Measurements from ENCODE around the gene NCBP3. TPM values are rescaled to one million over a fixed set of nuclear protein-coding genes. Genes with fewer than 3 reads are reported as not detected.

NCBP3 gene
- total and polyA plus RNA-seq, 2 of the 8 experiments (the other 6 are each of a cell fraction or from before 2014, with no cell fraction given), result 19.6 to 46.1 TPM

- H4K91ac ChIP-seq (replicated peaks; ENCODE audit: insufficient read length, low read length), result peak overlapping the region; percentile 97
- no peak overlapping the region for H3K27ac ChIP-seq (ENCODE audit: low read depth, low read length)
- H4K5ac ChIP-seq (ENCODE audit: insufficient read length, low read depth, low read length), result no peak overlapping the region
- H3K4me3 ChIP-seq (ENCODE audit: extremely low read depth in 1 of 4, insufficient read depth in 2 of 4, low read depth in 3 of 4, low read length in 4 of 4), result no peak overlapping the region
- H3K56ac ChIP-seq (replicated peaks; ENCODE audit: insufficient read length, low read depth, low read length), result no peak overlapping the region
- peak in 1 of 2 experiments; percentile 70 for DNase-seq (ENCODE audit: low read depth in 1 of 2, low spot score in 2 of 2)
- peaks cover 3 to 8% of the 10 kb centered on the region in 2 experiments for H4K20me1 ChIP-seq (replicated peaks in 1 of 2; ENCODE audit: control insufficient read depth in 1 of 2, insufficient read depth in 2 of 2, low read length in 2 of 2)
- peak overlapping the region in 1 of 2 experiments; percentile 38; a peak in 2 of 4 replicates for H3K4me2 ChIP-seq (ENCODE audit: insufficient read depth in 1 of 2, low read depth in 2 of 2, low read length in 2 of 2)
- H3K4me1 ChIP-seq (replicated peaks in 1 of 4; ENCODE audit: control insufficient read depth in 3 of 4, insufficient read depth in 4 of 4, low read length in 3 of 4), result peaks cover 4 to 29% (median 19%) of the 10 kb centered on the region in 4 experiments
- no peak overlapping the region for H2BK120ac ChIP-seq (replicated peaks; ENCODE audit: low read depth, low read length)
- peak overlapping the region in 1 of 4 experiments; percentile 38; a peak in 2 of 7 replicates for H3K9ac ChIP-seq (replicated peaks in 1 of 4; ENCODE audit: extremely low read depth in 1 of 4, low read depth in 3 of 4, low read length in 3 of 4)
- no peak for FAIRE-seq
- H3K9me3 ChIP-seq (ENCODE audit: insufficient read depth in 2 of 2, low read depth in 1 of 2, low read length in 1 of 2), result no peaks in the 10 kb centered on the region
- ChIA-PET POLR2A (ENCODE audit: partially characterized antibody) (no interaction called here), CTCF (ENCODE audit: partially characterized antibody) (interaction anchor here (0.8 to 3.6 kb wide), 4 partner anchors 8 to 129 kb away, joined by 3 to 16 read pairs (median 6); no protein-coding TSS in a partner anchor)
- H3K79me1 ChIP-seq (ENCODE audit: low read depth, low read length), result peaks cover 4% of the 10 kb centered on the region; the same call in 1 of the 2 replicates
- H3K14ac ChIP-seq (ENCODE audit: insufficient read length), result no peak overlapping the region
- peak overlapping the region; percentile 95; the same call in 1 of the 2 replicates for H2AK5ac ChIP-seq (ENCODE audit: low read depth, low read length)
- peaks cover 3 to 9% (median 4%) of the 10 kb centered on the region in 4 experiments; a peak in 5 of 8 replicates for H3K36me3 ChIP-seq (ENCODE audit: control insufficient read depth in 2 of 4, insufficient read depth in 4 of 4, low read length in 3 of 4)
- H2BK15ac ChIP-seq (ENCODE audit: low read length), result peak overlapping the region; percentile 99
- no peak overlapping the region for H2BK20ac ChIP-seq (ENCODE audit: low read length)
- H3K23ac ChIP-seq (ENCODE audit: insufficient read length), result no peak overlapping the region
- H3K23me2 ChIP-seq (ENCODE audit: low read depth, low read length), result peaks cover 12% of the 10 kb centered on the region; the same call in 1 of the 2 replicates
- H2BK12ac ChIP-seq (ENCODE audit: low read depth, low read length), result peak overlapping the region; percentile 97
- peak overlapping the region; percentile 78 for H3K18ac ChIP-seq (ENCODE audit: extremely low read depth, low read length)
- no peak overlapping the region for H2AFZ ChIP-seq (ENCODE audit: low read length)
- no peaks in the 10 kb centered on the region; a peak in 1 of 4 replicates for H3K79me2 ChIP-seq (ENCODE audit: control insufficient read depth in 1 of 2, insufficient read depth in 2 of 2, low read length in 2 of 2)
- peak overlapping the region; percentile 83 for H2BK5ac ChIP-seq (ENCODE audit: low read depth, low read length)
- WGBS, 2 experiments (ENCODE audit: extremely low coverage in 1 of 2, insufficient coverage in 1 of 2, insufficient read length in 1 of 2, insufficient replicate concordance in 2 of 2, low coverage in 1 of 2, low lambda C conversion rate in 2 of 2, missing lambda C conversion rate in 1 of 2), result 65% methylated on average over 47 of the region's 50 CpGs; no CpG with 5 or more reads in 1 of the 2 experiments
- peak overlapping the region; percentile 94 for H4K8ac ChIP-seq (ENCODE audit: extremely low read depth, insufficient read depth, low read length)
- H3K27me3 ChIP-seq (replicated peaks in 1 of 4; ENCODE audit: control insufficient read depth in 3 of 4, extremely low read depth in 1 of 4, insufficient read depth in 3 of 4, low read length in 3 of 4), result no peaks in the 10 kb centered on the region; a peak in 1 of 7 replicates
- no peak overlapping the region for H3K4ac ChIP-seq (replicated peaks; ENCODE audit: insufficient read length, low read depth, low read length)
- 0 out of 4 replicates have a peak, but pooled peaks of 1 of the 2 experiments have one; percentile 37 for TF ChIP-seq SIN3A (conservative IDR thresholded peaks at IDR 0.05 in 1 of 2, IDR thresholded peaks at IDR 0.05 in 1 of 2; ENCODE audit: low read depth in 1 of 2, low read length in 2 of 2)
- TF ChIP-seq TAF1 (IDR thresholded peaks at IDR 0.05; ENCODE audit: low read depth, low read length), result peak; percentile 26; the same call in 1 of the 2 replicates
- TF ChIP-seq EZH2 (IDR thresholded peaks at IDR 0.05; ENCODE audit: low read depth, low read length, severe bottlenecking), result no peak
- no peak for TF ChIP-seq CBX5 (IDR thresholded peaks at IDR 0.05; ENCODE audit: low read depth, low read length)
- peak; percentile 95 for TF ChIP-seq E2F6 (IDR thresholded peaks at IDR 0.05)
- TF ChIP-seq SP1 (IDR thresholded peaks at IDR 0.05; ENCODE audit: low read depth, low read length), result no peak
- TF ChIP-seq HDAC2 (IDR thresholded peaks at IDR 0.05; ENCODE audit: borderline replicate concordance in 1 of 2, low read depth in 2 of 2, low read length in 2 of 2), result no peak
- peak; percentile 92 for TF ChIP-seq MAX (IDR thresholded peaks at IDR 0.05)
- TF ChIP-seq POLR2AphosphoS5 (IDR thresholded peaks at IDR 0.05; ENCODE audit: low read depth, low read length), result 0 out of 2 replicates have a peak, but pooled peaks have one; percentile 45
Observed at GRCh38 chr17:3888343-3889171, 42.5 kb upstream of the NCBP3 start.
